NCI-H187 (cell line): Measurements from ENCODE around the gene PVALB.

Experiments
- DNase-seq, 2 experiments: peaks; one replicate each; lab custom pipeline; 2025; lab: John Stamatoyannopoulos, UW

PVALB gene

GRCh38 chr22:36816636-36817524 is at the start of gene PVALB:
Gene PVALB, minus strand, starts transcription at chr22:36817035. Its CDS starts 30 bp downstream, at chr22:36817005.
- DNase-seq, result no peak

- no peak for DNase-seq
These were observed 48.5 kb upstream of the PVALB start for GRCh38 chr22:36865346-36865745.

GRCh38 chr22:36864454-36865215 is 47.8 kb upstream of the PVALB start:
- DNase-seq, result no peak

- DNase-seq, result no peak
These were observed 47.1 kb upstream of the PVALB start for GRCh38 chr22:36863979-36864378.

- no peak for DNase-seq
These were observed 46.4 kb upstream of the PVALB start for GRCh38 chr22:36863281-36863680.

GRCh38 chr22:36862251-36863242 is 45.7 kb upstream of the PVALB start:
- no peak for DNase-seq

- DNase-seq, result no peak
These were observed 44.2 kb upstream of the PVALB start, which contains the start of gene NCF4 for GRCh38 chr22:36860821-36861659. Gene NCF4, plus strand, starts transcription at chr22:36861006. Its CDS starts 166 bp downstream, at chr22:36861172.

GRCh38 chr22:36860438-36860820 is 43.6 kb upstream of the PVALB start:
- no peak for DNase-seq

- no peak for DNase-seq
These were observed 43.2 kb upstream of the PVALB start for GRCh38 chr22:36860017-36860416.

GRCh38 chr22:36858966-36859365 is 42.1 kb upstream of the PVALB start:
- no peak for DNase-seq

- no peak for DNase-seq
These were observed 41.3 kb upstream of the PVALB start for GRCh38 chr22:36858156-36858555.

GRCh38 chr22:36856792-36857135 is 39.9 kb upstream of the PVALB start:
- DNase-seq, result no peak

GRCh38 chr22:36856121-36856791 is 39.4 kb upstream of the PVALB start:
- peak; percentile 34 to 42 for DNase-seq

GRCh38 chr22:36855478-36855877 is 38.6 kb upstream of the PVALB start:
- no peak for DNase-seq

- no peak for DNase-seq
These were observed 36.7 kb upstream of the PVALB start for GRCh38 chr22:36853407-36854099.

- DNase-seq, result no peak
These were observed 35.5 kb upstream of the PVALB start for GRCh38 chr22:36852056-36852973.

- no peak for DNase-seq
These were observed 33.8 kb upstream of the PVALB start for GRCh38 chr22:36850682-36851081.

GRCh38 chr22:36850056-36850455 is 33.2 kb upstream of the PVALB start:
- DNase-seq, result no peak

- no peak for DNase-seq
These were observed 30.1 kb upstream of the PVALB start for GRCh38 chr22:36846949-36847348.
